Measurements from ENCODE around the gene CMC1. TPM values are rescaled to one million over a fixed set of nuclear protein-coding genes. Genes with fewer than 3 reads are reported as not detected.

The CMC1 gene
- total and polyA plus RNA-seq, 3 donors from 2014 or later, result 7.8 to 29.9 (median 11.7) TPM

DNA sequence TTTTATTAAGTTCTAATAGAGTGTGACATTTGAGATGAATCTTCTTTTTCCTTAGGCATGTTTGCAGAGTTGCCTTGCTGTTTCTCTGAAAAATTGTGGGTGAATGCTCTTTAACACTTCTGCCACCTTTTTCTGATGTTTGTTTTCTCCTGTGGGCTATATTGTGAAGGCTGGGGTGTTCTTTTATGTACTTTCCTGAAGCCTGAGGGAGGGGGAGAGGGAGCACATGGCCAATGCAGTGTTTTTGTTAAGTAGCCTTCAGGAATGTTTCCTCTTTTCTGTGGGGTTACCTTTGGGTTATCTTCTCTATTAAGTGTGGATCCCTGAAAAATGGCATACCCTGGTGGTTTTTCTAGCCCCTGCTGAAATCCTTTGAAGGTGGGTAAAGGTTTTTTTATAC lies 50.2 kb downstream of the CMC1 start:
- H3K27ac ChIP-seq, result no peak overlapping the region
- H3K4me1 ChIP-seq, result no peaks in the 10 kb centered on the region
- H3K27me3 ChIP-seq, result no peaks in the 10 kb centered on the region
- DNase-seq, result no peak
- TF ChIP-seq, protein P1, sequence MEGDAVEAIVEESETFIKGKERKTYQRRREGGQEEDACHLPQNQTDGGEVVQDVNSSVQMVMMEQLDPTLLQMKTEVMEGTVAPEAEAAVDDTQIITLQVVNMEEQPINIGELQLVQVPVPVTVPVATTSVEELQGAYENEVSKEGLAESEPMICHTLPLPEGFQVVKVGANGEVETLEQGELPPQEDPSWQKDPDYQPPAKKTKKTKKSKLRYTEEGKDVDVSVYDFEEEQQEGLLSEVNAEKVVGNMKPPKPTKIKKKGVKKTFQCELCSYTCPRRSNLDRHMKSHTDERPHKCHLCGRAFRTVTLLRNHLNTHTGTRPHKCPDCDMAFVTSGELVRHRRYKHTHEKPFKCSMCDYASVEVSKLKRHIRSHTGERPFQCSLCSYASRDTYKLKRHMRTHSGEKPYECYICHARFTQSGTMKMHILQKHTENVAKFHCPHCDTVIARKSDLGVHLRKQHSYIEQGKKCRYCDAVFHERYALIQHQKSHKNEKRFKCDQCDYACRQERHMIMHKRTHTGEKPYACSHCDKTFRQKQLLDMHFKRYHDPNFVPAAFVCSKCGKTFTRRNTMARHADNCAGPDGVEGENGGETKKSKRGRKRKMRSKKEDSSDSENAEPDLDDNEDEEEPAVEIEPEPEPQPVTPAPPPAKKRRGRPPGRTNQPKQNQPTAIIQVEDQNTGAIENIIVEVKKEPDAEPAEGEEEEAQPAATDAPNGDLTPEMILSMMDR (IDR thresholded peaks at IDR 0.05), result no peak
- TF ChIP-seq POLR2A (IDR thresholded peaks at IDR 0.05), result no peak
- H3K4me3 ChIP-seq, result no peak overlapping the region
- no peaks in the 10 kb centered on the region for H3K36me3 ChIP-seq (ENCODE audit: low read depth, missing control alignments)
- intact Hi-C loops (cut with DNase I; ENCODE audit: low total_unique reads), result no loop called here
- no peaks in the 10 kb centered on the region for H3K9me3 ChIP-seq

DNA sequence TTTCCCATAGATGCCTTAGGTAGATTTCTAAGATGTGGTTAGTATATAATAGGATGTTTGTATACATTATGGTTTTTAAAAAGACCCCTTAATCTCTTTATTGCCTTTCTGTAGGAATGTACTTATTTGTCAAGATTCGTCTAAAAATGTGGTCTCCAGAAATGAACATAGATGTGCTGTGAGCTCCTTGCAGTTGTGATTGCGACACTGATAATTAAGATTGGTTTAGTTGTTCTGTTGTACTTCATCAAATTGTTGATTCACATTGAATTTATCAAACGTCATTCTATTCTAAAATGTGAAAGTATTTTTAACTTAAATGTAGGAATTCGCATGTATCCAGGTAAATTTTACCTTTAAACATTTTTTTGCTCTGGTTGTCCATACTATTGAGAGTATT lies 51.2 kb downstream of the CMC1 start:
- 89 to 91% methylated on average over 4 of the region's 4 CpGs for WGBS, 2 donors
- intact Hi-C loops (cut with DNase I; ENCODE audit: low total_unique reads), result no loop called here
- Histone ChIP-seq H3K4me3 (no peak overlapping the region), H3K27me3 (no peaks in the 10 kb centered on the region), H3K27ac (no peak overlapping the region), H3K4me1 (no peaks in the 10 kb centered on the region), H3K9me3 (no peaks in the 10 kb centered on the region), H3K36me3 (ENCODE audit: low read depth, missing control alignments) (no peaks in the 10 kb centered on the region)
- DNase-seq, result no peak
- TF ChIP-seq POLR2A (IDR thresholded peaks at IDR 0.05), result no peak
- TF ChIP-seq, protein P1 (IDR thresholded peaks at IDR 0.05), result no peak

DNA sequence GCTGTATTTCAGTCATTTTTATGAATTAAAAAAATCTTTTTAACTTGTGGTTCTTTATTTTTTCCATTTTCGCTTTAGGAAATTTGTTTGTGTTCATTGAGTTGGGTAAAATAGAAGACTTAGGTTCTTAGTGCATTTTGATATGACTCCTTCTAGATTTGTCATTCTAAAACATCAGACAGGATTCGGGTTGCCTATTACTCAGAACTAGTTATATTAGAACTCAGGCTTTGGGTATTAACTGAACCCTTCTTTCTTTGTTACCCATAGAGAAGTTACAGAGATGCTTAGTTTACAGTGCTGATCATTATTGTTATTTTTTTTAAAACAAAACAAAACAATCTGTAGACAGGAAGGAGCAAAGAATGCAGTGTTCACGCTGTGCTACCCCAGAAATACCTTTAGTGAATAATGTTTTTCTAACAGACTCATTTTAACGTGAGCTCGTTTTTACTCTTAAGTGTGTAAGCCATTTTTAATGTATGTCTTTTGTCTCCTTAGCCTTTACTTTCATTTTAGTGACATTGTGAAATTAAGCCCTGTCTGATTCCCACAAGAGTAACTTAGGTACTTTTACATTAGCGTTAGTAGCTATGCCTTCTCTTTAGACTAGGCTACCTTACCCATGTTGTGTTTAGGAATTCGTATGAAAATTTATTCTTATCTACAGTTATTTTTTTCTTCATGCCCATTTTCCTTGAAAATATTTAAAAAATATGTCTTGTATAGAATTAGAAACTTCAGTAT lies 53.4 kb downstream of the CMC1 start:
- Histone ChIP-seq H3K9me3 (no peaks in the 10 kb centered on the region), H3K27ac (no peak overlapping the region), H3K36me3 (ENCODE audit: low read depth, missing control alignments) (no peaks in the 10 kb centered on the region), H3K27me3 (no peaks in the 10 kb centered on the region), H3K4me3 (no peak overlapping the region), H3K4me1 (no peaks in the 10 kb centered on the region)
- intact Hi-C loops (cut with DNase I; ENCODE audit: low total_unique reads), result no loop called here
- TF ChIP-seq, protein P1 (IDR thresholded peaks at IDR 0.05), result no peak
- no peak for TF ChIP-seq POLR2A (IDR thresholded peaks at IDR 0.05)
- DNase-seq, result no peak
- 83 to 90% methylated on average over 7 of the region's 7 CpGs for WGBS, 2 donors

DNA sequence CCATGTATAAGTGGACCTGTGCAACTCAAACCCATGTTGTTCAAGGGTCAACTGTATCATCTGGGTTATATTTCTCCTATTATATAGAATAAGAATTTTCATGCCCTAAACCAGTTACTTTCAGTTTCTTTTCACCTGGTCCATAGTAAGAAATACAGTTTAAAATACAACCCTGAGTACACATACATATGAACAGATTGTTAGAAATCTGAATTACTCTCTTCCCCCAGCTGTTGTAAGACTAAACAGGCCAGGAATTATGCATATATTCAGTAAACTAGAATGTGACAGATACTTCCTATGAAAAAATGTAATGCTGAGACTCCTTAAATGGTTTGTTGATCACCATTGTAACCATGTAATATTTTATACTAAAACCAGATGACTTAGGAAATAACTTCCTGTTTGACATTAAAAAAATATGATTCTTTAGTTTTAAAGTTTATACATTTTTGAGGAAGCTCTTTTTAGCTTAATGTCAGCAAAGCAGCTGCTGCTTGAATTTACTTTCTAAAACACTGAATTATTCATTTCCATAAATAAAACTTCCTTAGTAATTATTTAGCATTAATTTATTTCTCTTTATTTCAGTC lies 54.6 kb downstream of the CMC1 start:
- TF ChIP-seq POLR2A (IDR thresholded peaks at IDR 0.05), result no peak
- TF ChIP-seq, protein P1 (IDR thresholded peaks at IDR 0.05), result no peak
- no peak overlapping the region for H3K4me3 ChIP-seq
- H3K27ac ChIP-seq, result no peak overlapping the region
- no peaks in the 10 kb centered on the region for H3K4me1 ChIP-seq
- no peaks in the 10 kb centered on the region for H3K36me3 ChIP-seq (ENCODE audit: low read depth, missing control alignments)
- no peaks in the 10 kb centered on the region for H3K27me3 ChIP-seq
- intact Hi-C loops (cut with DNase I; ENCODE audit: low total_unique reads), result no loop called here
- DNase-seq, result no peak
- H3K9me3 ChIP-seq, result no peaks in the 10 kb centered on the region

DNA sequence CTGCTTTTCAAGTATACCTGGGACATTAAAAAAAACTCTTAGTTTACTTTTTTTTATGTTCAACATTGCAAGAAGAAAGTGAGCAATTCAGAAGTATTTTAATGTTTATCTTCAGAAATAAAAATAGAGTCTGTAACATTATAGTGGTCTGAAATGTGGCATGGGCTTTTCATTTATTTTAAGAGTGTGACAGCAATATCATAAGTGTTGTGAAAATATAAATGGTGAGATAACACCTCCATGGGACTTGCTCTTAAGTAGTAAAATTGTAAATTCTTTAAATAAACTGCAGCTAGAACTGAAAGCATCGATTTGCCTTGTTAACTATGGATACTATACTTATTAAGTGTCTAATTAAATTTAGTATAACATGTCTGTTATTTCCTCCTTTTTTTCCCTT lies 58.3 kb downstream of the CMC1 start:
- H3K27me3 ChIP-seq, result no peaks in the 10 kb centered on the region
- 86 to 94% methylated on average over 1 of the region's 1 CpG for WGBS, 2 donors
- no peak for TF ChIP-seq POLR2A (IDR thresholded peaks at IDR 0.05)
- TF ChIP-seq, protein P1 (IDR thresholded peaks at IDR 0.05), result no peak
- intact Hi-C loops (cut with DNase I; ENCODE audit: low total_unique reads), result no loop called here
- no peak for DNase-seq
- H3K4me3 ChIP-seq, result no peak overlapping the region
- H3K36me3 ChIP-seq (ENCODE audit: low read depth, missing control alignments), result no peaks in the 10 kb centered on the region
- no peaks in the 10 kb centered on the region for H3K4me1 ChIP-seq
- no peaks in the 10 kb centered on the region for H3K9me3 ChIP-seq
- H3K27ac ChIP-seq, result no peak overlapping the region

Measured in testis (tissue), 3 donors.